ENCODE measurements around the gene MAPK1IP1L. TPM values are rescaled to one million over a fixed set of nuclear protein-coding genes. Genes with fewer than 3 reads are reported as not detected.

Gene MAPK1IP1L
- total RNA-seq, 1 experiment from 2014 or later = 64.5 TPM

DNA sequence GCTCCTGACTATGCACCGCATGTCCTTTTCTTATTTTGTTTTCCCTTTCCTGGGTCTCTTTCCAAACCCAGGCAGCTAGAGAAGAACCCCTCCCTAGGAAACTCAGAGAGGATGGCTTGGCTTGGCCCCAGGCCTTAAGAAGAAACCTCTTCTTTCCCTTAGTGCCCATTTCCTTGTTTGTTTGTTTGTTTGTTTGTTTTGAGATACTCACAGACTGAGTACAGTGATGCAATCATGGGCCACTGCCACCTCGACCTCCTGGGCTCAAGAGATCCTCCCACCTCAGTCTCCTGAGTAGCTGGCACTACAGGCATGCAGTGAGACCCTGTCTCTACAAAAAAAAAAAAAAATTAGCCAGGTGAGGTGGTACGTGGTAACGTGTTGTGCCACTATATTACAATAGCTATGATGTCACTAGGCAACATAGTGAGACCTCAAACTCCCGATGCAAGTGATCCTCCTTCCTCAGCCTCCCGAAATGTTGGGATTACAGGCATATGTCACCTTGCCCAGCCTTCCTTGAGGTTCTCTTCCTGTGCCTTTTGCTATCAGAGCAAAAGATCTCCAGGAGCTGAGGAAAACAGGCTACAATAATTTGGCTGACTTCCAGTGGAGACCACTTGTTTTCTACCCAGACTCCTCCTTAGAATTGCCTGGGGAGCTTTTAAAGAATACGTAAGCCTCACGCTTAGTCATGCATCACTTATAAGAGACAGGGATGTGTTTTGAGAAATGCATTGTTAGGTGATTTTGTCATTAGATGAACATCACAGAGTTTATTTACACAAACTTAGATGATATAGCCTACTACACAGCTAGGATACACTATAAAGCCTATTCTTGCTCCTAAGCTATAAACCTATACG is 43.1 kb downstream of the MAPK1IP1L start:
- DNase-seq (ENCODE audit: low read depth) = peak; percentile 71

- peak; percentile 36 for DNase-seq (ENCODE audit: low read depth)
These were observed 46.6 kb downstream of the MAPK1IP1L start for GRCh38 chr14:55097881-55098560.

- no peak for DNase-seq (ENCODE audit: low read depth)
These were observed 47.1 kb downstream of the MAPK1IP1L start for GRCh38 chr14:55098561-55098898.

DNA sequence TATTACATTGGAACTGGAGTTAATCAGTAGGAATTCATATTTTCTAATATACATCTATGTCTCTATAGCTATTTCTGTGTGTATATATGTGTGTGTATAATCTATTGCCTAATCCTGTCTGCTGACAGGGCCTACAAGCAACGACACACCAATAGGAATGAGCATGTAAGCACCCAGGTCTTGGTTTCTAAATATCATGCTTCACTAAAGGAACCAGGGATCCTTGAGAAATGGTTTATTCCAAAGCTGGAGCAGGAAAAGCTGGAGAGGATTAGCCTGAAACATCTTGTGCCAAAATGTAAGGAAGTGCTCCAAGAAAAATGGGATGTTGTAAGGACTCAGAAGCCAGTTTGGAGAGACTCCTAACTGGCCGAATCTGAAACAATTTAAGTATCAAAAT is 48.3 kb downstream of the MAPK1IP1L start:
- DNase-seq (ENCODE audit: low read depth) = no peak

DNA sequence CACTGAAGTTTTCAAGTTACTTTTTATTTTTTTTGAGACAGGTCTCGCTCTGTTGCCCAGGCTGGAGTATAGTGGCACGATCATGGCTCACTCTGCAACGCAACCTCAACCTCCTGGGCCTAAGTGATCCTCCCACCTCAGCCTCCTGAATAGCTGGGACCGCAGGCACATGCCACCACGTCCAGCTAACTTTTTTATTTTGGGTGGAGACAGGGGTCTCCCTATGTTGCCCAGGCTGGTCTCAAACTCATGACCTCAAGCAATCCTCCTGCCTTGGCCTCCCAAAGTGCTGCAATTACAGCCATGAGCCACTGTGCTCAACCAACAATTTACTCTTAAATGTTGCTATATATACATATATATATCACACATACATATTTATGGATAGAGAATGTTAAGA is 50.3 kb downstream of the MAPK1IP1L start:
- no peak for DNase-seq (ENCODE audit: low read depth)

GRCh38 chr14:55102141-55102621 is 50.7 kb downstream of the MAPK1IP1L start:
- peak; percentile 99 for DNase-seq (ENCODE audit: low read depth)

GRCh38 chr14:55103005-55103640 is 51.7 kb downstream of the MAPK1IP1L start:
- DNase-seq (ENCODE audit: low read depth) = peak; percentile 95

DNA sequence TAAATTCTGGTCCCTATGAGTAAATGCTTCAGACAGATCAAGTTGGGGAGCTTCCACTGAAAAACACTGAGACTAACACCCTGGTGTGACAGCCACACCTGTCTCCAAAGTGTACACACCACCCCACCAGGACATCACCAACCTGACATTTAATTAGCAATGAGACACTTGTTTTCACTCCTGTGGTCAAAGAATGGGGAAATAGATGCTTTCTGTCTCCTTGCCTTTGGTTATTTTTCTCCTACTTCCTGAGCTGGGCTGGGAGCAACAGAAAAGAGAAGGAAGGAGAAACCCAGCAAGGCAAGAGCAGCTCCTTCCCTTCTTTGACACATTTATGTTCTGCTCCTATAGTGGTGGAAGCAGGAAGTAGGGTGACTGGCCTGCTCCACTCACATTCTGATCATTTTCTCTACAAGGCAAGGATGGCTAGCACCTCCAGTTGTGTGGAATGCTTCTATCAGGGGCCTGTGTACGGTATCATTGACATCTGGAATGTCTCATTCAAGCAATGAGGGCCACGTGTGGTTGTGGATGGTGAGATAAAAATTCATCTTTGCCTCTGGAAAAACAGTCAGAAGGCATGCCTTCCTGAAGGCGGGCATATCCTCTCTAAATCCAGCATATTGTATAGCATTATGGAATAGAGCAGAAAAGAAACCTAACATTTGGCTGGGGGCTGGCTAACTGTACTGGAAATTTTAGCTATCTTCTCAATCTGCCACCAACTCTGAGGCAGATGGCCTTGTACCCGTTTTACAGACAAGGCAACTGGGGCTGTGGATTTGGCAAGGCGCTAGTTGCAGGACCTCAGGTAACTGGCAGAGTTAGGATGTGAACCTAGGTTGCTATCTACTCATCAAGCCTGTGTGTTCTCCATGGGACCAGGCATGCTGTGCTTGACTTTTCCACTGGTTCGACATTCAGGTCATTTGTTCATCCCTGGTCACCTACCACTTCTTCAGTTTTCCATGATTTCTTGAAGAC is 52.8 kb downstream of the MAPK1IP1L start:
- DNase-seq (ENCODE audit: low read depth) = peak; percentile 11

DNA sequence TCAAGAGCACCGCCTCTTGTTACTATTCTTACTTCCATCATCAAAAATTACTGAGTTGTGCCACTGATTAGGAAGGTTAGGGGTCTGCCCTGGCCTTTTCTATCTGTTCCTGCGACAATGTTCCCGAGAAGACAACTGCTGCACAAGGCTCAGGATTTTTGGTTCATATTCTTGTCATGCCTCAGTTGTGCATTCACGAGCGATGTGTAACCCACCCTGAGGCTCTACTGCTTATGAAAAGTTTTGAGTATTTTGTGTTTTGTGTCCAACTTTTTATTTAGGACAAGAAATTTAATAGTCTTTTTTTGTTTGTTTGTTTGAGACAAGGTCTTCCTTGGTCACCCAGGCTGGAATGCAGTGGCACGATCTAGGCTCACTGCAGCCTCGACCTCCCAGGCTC is 54.5 kb downstream of the MAPK1IP1L start:
- no peak for DNase-seq (ENCODE audit: low read depth)

DNA sequence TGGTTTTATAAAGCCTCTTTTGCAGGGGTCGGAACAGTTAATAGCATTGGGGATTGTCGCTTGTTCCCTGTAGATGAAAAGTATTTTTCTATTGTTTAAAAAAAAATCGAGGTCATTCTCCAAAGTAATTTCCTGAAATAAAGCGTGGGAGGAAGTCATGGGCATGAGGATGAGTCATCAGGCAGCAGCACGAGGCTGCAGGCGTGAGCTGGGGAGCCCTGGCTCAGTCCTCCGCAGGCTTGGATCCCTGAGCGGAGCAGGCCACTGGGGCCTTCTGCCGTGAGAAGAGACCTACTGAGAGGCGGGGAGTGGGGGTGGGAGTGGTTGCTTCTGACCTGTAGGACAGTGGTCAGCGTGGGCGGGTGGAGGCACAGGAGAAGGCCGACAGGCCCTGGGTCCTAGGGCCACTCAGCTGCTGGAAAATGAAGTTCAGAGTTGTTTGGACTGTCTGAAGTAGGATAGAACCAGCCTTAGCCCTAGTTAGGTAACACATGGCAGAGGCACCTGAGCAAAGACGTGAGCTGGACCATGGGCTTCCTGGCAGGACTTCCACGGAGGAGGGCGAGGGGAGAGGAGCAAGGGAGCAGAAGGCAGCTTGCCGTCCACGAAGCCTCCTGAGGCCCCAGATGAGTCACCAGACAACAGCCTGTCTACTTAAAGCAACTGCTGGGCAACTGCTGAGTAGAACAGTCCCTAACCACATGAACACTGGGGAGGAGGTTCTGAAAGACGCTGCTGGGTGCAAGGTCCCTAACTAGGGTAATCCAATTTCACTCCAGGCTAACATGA is 56.5 kb downstream of the MAPK1IP1L start:
- DNase-seq (ENCODE audit: low read depth) = peak; percentile 97

GRCh38 chr14:55109836-55110235 is 58.4 kb downstream of the MAPK1IP1L start:
- no peak for DNase-seq (ENCODE audit: low read depth)

GRCh38 chr14:55111122-55111708 is 59.8 kb downstream of the MAPK1IP1L start:
- DNase-seq (ENCODE audit: low read depth) = no peak

DNA sequence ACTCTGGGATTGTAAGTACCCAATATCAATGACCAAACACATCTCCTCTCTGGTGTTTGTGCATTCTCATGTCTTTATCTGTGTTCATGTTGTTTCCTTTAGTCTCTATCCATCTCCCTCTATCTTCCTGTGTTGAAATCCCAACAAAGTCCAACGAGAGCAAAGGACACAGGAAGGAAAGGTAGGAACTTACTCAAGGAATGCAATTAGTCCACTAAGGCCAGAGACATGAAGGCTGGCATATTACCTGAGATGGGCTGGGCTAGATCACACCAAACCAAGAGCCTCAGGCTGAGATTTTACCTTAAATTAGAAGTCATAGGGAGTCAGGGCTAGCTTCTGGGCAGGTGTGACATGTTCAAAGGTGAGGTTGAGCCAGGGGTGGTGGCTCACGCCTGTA is 63.3 kb downstream of the MAPK1IP1L start:
- no peak for DNase-seq (ENCODE audit: low read depth)

DNA sequence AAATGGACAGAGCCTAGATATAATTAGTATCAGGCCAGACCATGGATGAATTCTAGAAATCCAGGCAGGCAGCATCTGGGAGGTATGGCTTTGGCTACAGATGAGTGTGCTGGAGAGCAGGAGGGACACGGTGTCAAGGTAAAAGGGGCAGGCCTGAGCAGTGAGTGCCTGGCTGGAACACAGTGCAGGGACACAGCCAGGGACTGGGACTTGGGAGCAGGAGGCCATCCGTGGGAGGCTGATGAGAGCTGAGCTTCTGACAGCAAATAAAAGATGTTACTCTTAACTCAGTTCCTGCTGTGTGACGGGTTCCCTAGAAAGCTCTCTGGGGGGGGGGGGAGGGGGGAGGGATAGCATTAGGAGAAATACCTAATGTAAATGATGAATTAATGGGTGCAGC is 64.0 kb downstream of the MAPK1IP1L start:
- DNase-seq (ENCODE audit: low read depth) = no peak

GRCh38 chr14:55115861-55116245 is 64.4 kb downstream of the MAPK1IP1L start:
- DNase-seq (ENCODE audit: low read depth) = no peak

DNA sequence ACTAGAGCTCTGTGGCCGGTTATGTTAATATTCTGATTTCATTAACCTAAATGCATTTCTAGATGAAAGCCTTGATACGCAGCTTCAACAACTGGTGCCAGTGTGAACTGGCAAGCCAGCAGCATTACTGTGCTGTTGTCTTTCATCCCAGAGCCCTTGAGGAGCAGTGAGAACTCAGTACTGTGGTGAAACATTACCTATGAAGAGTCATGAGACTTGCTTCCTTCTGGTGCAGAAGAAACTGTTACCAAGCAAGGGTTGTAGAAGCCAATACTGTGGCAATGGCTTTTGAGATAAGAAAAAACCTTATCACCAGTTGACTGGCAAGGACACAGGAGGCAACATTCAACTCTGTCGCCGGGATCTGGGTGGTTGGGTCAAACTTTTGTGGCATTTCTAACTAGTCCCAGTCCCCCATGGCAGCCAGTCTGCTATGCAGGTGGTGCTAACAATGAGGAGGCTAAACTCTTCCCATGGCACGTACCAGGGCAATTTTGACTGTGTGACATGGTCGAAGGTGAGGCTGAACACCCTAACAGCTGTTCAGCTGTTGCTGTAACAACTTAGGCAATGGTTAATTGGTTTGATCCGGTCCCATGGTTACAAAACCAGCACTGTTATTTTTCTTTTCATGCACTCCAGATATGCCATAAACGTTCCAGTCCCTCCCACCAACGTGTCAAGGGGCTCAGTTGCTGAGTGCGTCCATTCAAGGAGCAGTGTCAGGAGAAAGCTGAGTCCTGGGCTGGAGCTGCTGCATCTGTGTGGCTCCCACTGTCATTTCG is 65.0 kb downstream of the MAPK1IP1L start:
- DNase-seq (ENCODE audit: low read depth) = no peak

DNA sequence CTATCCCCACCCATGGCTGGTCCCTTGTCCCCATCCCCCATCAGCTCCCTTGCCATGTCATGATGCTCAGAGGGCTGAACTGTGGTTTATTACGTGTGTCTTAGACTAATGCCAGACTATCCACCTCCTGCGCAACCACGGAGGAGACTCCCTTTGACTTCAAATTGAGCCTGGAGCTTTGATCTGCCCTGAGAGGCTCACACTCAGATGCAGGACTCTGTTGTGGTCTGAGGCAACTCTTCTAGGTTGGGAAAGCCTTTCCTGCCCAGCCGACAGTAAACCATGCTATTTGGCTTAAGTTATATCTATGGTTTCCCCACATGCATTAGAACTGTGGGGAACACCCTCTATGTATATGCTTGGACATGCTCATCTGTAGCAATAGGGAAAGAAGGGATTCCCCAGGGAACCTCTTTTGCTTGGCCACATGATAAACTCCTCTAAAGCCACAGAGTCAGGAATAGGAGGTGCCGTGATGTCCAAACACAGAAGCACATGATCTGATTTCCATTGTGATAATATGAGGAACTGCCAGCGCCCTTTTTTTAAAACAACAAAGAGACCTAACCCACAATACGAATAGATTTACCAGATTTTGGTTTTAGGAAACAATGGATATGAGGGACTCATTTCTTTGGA is 66.5 kb downstream of the MAPK1IP1L start:
- DNase-seq (ENCODE audit: low read depth) = peak; percentile 73

DNA sequence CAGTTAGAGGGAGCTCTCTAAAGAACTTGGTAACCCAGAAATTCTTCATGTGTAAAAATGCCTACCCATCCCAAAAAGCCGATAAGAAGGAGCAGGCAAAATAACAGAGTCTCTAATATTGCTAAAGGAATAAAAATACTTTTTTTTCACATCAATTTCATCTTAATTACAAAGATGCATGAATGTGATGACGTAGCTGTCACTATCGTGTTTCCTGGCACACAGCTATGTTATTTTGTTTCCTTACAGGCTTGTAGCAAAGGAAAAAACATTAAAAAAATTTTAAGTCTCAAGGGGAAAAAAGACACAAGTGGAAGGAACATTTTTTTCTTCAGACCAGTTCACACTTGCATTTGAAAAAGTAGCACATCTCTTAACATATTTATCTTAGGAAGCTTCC is 67.3 kb downstream of the MAPK1IP1L start:
- DNase-seq (ENCODE audit: low read depth) = no peak
